H1 (cell line): ENCODE data around the gene DNASE1L1. TPM values are rescaled to one million over a fixed set of nuclear protein-coding genes. Genes with fewer than 3 reads are reported as not detected.

Experiments
- KDM1A ChIP-seq: fragments of 200-600, 300-600 bp; sonication (generic); IDR thresholded peaks from 2 replicates; pipeline ENCODE4 v1.7.1; 2016; ENCODE audit warnings: mild to moderate bottlenecking, low read length, borderline replicate concordance
- polyA plus RNA-seq, 7 experiments: library from polyadenylated mRNA; depleted of rRNA in 3 of 7; stranded (reverse) in 5 of 7; unstranded in 2 of 7; fragments of >200 nt in 5 of 7; fragments of 200-250 nt in 2 of 7; gene quantifications; 1 replicate in 5 of 7; 2 replicates in 1 of 7; 4 replicates in 1 of 7; pipeline versions ENCODE4 v1.2.1 to v1.2.3, GENCODE V29; 2011 to 2013; ENCODE audit warnings: missing spikeins in 2 of 7, mixed read lengths in 2 of 7
- total RNA-seq: library from RNA; stranded (reverse); fragmentation: NEBNext Ultra II Directional; extraction: Animal tissue kit (Norgen Biotek cat#: 25700); gene quantifications from 2 replicates; pipeline ENCODE4 v1.2.1, GENCODE V29; 2021

Gene DNASE1L1
- total and polyA plus RNA-seq, 2 of the 8 experiments (the other 6 are each of a cell fraction or from before 2014, with no cell fraction given), result 8.7 to 30.0 TPM

GRCh38 chrX:154397888-154398667, 11.0 kb downstream of the DNASE1L1 start, which contains the start of gene RPL10 (continued):
- no peak for TF ChIP-seq KDM1A
